Activated CD4-positive, alpha-beta memory T cell treated with anti-CD3 and anti-CD28 coated beads for 36 hours (primary cell): Measurements from ENCODE around the gene KCNG4. TPM values are rescaled to one million over a fixed set of nuclear protein-coding genes. Genes with fewer than 3 reads are reported as not detected.

Source experiments
- CTCF ChIA-PET: fragments of 350-600 bp; sonication (Branson Sonifier 250); formaldehyde crosslinking; loops from one replicate; lab custom pipeline; 2021; ENCODE audit warnings: antibody characterized with exemption, inconsistent platforms; lab: Charles Lee
- POLR2A ChIA-PET: fragments of 350-600 bp; sonication (Branson Sonifier 250); formaldehyde crosslinking; loops from one replicate; lab custom pipeline; 2021; ENCODE audit warnings: antibody characterized with exemption; lab: Charles Lee
- DNase-seq: peaks from one replicate; pipeline ENCODE4 v3.0.0-alpha.2; 2020
- H3K27ac Mint-ChIP-seq: one replicate; pipeline ENCODE4 v1.8.0; 2021; ENCODE audit warnings: mixed read lengths
- H3K27me3 Mint-ChIP-seq: one replicate; pipeline ENCODE4 v1.8.0; 2021; ENCODE audit warnings: mixed read lengths
- H3K36me3 Mint-ChIP-seq: one replicate; pipeline ENCODE4 v1.8.0; 2021; ENCODE audit warnings: mixed read lengths
- H3K4me1 Mint-ChIP-seq: one replicate; pipeline ENCODE4 v1.8.0; 2021; ENCODE audit warnings: low read depth, mixed read lengths
- H3K4me3 Mint-ChIP-seq: one replicate; pipeline ENCODE4 v1.8.0; 2021; ENCODE audit warnings: mild to moderate bottlenecking, mixed read lengths
- H3K9me3 Mint-ChIP-seq: one replicate; pipeline ENCODE4 v1.8.0; 2021; ENCODE audit warnings: mixed read lengths
- intact Hi-C: fragments of 100-400 bp; cut with micrococcal nuclease; formaldehyde crosslinking; loops from one replicate; pipeline ENCODE4 v1.15.1; 2023
- total RNA-seq, 2 experiments: library from RNA; stranded (reverse); gene quantifications; one replicate each; pipeline ENCODE4 v1.2.3, GENCODE V29; 2021

The KCNG4 gene
- total RNA-seq, 2 experiments from 2014 or later = not detected

DNA sequence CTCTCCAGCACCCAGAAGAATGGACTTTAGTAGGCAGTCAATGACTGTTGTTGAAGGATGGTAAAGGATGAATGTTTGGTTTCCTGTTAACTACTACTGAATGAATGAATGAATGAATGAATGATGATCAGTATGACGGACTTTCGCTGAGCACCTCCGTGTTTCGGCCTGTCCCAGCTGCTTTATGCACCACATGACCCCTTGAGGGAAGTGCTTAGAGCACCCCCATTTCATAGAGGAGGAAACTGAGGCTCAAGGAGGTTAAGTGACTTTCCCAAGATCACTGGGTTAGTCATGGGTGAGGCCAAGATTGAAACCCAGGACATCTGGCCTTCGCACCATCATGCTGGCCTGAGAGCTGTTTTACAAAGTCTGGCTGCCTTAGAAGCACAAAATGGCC is 6.8 kb downstream of the KCNG4 start:
- ChIA-PET CTCF (interaction anchor here (1.0 kb wide), 1 partner anchor 45 kb away, joined by 3 read pairs; no protein-coding TSS in a partner anchor), POLR2A (no interaction called here)
- Mint-ChIP-seq H3K27ac (no peak overlapping the region), H3K9me3 (no peaks in the 10 kb centered on the region), H3K27me3 (peaks cover 5% of the 10 kb centered on the region), H3K4me1 (no peaks in the 10 kb centered on the region), H3K4me3 (no peak overlapping the region), H3K36me3 (no peaks in the 10 kb centered on the region)
- intact Hi-C loops = no loop called here
- no peak for DNase-seq

DNA sequence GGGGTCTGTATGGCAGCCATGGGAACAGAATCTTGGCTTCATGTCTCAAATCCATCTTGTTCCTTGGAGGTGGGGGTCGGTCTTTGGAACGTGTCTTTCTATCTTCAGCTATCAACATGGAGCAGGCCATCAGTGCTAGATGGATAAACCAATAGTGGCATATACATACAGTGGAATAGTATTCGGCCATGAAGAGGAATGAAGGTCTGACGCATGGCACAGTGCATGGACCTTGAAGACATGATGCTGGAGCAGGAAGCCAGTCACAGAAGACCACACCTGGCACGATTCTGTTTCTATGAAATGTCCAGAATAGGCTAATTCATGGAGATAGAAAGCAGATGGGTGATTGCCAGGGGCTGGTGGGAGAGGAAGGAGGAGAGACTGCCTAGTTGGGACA is 7.8 kb downstream of the KCNG4 start:
- no peaks in the 10 kb centered on the region for H3K36me3 Mint-ChIP-seq
- H3K9me3 Mint-ChIP-seq = no peaks in the 10 kb centered on the region
- ChIA-PET POLR2A (no interaction called here), CTCF (interaction anchor here (0.7 to 1.0 kb wide), 2 partner anchors 45 to 59 kb away, joined by 3 read pairs; no protein-coding TSS in a partner anchor)
- intact Hi-C loops = no loop called here
- no peak overlapping the region for H3K4me3 Mint-ChIP-seq
- DNase-seq = no peak
- peaks cover 10% of the 10 kb centered on the region for H3K27me3 Mint-ChIP-seq
- H3K4me1 Mint-ChIP-seq = no peaks in the 10 kb centered on the region
- no peak overlapping the region for H3K27ac Mint-ChIP-seq

DNA sequence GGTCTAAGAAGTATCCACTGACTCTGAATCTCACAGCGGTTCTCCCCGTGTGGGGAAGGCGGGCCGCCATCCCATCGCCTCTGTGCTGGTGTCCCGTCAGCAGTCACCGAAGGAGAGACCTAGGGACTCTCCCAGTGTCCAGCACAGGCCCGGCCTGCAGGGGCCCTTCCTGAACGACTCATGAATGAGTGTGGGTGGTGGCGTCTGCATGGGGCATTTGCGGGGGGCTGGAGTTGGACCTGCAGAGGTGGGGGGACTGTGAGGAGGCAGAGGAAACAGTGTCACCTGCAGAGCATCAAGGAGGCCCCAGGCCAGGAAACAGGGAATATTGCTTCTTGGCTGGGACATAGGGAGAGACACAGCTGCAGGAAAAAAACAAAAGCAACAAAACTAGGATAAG is 10.3 kb downstream of the KCNG4 start:
- Mint-ChIP-seq H3K4me3 (no peak overlapping the region), H3K36me3 (no peaks in the 10 kb centered on the region), H3K27ac (no peak overlapping the region), H3K4me1 (no peaks in the 10 kb centered on the region), H3K27me3 (peaks cover 24% of the 10 kb centered on the region), H3K9me3 (no peaks in the 10 kb centered on the region)
- intact Hi-C loops = no loop called here
- POLR2A ChIA-PET = no interaction called here
- CTCF ChIA-PET = no interaction called here
- DNase-seq = no peak

DNA sequence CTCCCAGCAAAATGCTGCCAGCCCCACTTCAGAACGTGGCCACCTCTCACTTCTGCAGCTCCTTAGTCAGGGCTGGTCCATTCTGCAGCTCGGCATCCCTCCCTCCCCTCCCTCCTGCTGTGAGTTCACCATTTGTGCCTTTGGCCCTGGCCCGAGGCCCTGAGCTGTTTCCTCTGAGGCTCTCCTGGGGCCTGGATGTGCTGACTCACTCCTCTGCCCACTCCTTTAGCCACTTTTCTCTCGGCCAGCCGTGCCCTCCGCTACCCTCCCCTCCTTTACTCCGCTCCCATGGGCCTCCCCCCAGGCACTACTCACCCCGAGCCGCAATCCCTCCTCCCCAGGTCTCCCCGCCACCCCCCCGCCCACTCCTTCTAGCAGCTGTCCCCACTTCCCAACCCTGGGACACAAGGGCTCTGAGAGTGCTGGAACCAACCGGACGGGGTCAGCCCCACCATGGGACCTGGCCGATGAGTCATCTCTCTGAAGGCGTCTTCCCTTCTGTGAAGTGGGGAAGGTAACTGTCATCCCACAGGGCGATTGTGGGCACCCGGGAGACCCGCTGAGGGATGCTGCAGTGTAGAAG is 11.5 kb downstream of the KCNG4 start:
- ChIA-PET POLR2A (no interaction called here), CTCF (no interaction called here)
- Mint-ChIP-seq H3K4me1 (no peaks in the 10 kb centered on the region), H3K27ac (no peak overlapping the region), H3K9me3 (no peaks in the 10 kb centered on the region), H3K4me3 (no peak overlapping the region), H3K36me3 (no peaks in the 10 kb centered on the region), H3K27me3 (peaks cover 25% of the 10 kb centered on the region)
- DNase-seq = no peak
- intact Hi-C loops = no loop called here

DNA sequence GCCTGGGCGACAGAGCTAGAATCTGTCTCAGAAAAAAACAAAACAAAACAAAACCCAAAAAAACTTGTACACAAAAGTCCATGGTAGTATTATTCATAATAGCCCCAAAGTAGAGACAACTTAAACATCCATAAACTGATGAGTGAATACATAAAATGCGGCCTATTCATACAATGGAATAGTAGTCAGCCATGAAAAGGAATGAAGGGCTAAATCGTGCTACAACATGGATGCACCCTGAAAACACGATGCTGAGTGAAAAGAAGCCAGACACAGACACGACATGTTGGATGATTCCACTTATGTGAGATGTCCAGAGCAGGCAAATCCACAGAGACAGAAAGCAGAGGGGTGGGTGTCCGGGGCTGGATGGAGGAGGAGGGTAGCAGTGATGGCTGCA is 12.3 kb downstream of the KCNG4 start:
- H3K4me3 Mint-ChIP-seq = no peak overlapping the region
- CTCF ChIA-PET = no interaction called here
- POLR2A ChIA-PET = no interaction called here
- H3K27me3 Mint-ChIP-seq = peaks cover 25% of the 10 kb centered on the region
- no peaks in the 10 kb centered on the region for H3K4me1 Mint-ChIP-seq
- H3K36me3 Mint-ChIP-seq = no peaks in the 10 kb centered on the region
- no peak for DNase-seq
- no peaks in the 10 kb centered on the region for H3K9me3 Mint-ChIP-seq
- no peak overlapping the region for H3K27ac Mint-ChIP-seq
- intact Hi-C loops = no loop called here

DNA sequence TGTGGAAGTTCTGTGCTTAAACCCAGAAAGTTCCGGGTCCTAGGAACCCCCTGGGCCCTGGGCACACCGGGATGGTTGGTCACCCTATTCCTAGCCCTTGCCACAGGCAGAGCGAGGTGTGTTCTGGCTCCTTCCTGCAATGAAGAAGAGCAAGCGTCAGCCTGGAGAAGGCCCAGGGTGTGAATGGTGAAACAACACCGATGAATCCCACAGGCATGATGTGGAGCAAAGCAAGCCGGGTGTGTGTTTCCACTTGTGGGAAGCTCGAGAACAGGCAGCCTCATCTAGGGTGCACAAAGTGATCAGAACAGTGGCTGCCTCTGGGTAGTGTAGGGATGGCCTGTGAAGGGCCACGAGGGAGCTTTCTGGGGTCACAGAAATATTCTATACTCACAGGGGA is 13.8 kb downstream of the KCNG4 start:
- no peaks in the 10 kb centered on the region for H3K36me3 Mint-ChIP-seq
- H3K9me3 Mint-ChIP-seq = no peaks in the 10 kb centered on the region
- H3K4me1 Mint-ChIP-seq = no peaks in the 10 kb centered on the region
- H3K4me3 Mint-ChIP-seq = no peak overlapping the region
- H3K27me3 Mint-ChIP-seq = peaks cover 22% of the 10 kb centered on the region
- ChIA-PET CTCF (no interaction called here), POLR2A (no interaction called here)
- intact Hi-C loops = no loop called here
- H3K27ac Mint-ChIP-seq = no peak overlapping the region
- no peak for DNase-seq

DNA sequence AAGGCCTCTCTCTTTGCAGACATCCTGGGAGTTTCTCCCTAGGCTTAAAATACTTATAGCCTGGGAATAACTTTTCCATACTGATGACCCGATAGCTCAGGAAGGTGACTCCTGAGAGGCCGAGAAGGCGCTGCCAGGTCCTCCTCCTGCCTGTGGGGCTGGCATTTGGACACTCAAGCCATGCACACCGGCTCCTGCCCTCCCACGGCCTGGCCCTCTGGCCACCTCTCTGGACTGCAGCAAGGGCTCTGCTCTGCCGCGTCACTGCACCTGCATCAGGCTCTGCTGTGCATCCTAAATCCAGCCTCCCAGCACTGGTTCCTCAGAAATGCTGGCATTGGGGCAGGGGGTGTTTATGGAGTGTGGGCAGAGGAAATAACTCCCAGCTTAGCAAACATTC is 14.2 kb downstream of the KCNG4 start:
- H3K4me1 Mint-ChIP-seq = no peaks in the 10 kb centered on the region
- POLR2A ChIA-PET = no interaction called here

DNA sequence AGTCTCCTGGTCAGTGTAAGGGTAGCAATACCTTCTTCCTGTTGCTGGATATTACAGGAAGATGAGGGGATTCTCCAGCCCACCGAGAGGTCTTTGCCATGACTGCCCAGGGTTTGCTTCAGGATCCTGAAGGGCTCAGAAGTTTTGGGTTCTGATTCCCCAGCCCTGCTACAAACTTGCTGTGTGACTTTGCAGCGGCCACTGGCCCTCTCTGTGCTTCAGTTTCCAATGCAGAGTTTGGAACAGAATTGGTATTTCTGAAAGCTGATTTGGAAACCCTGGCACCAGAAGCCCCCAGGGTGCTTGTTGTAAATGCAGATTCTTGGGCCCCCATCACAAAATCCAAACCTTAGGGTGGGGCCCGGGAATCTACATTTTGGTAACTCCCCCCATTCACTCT is 14.7 kb downstream of the KCNG4 start:
- H3K36me3 Mint-ChIP-seq = no peaks in the 10 kb centered on the region
- DNase-seq = no peak
- ChIA-PET POLR2A (no interaction called here), CTCF (no interaction called here)
- H3K27ac Mint-ChIP-seq = no peak overlapping the region
- H3K4me1 Mint-ChIP-seq = no peaks in the 10 kb centered on the region
- intact Hi-C loops = no loop called here
- peaks cover 22% of the 10 kb centered on the region for H3K27me3 Mint-ChIP-seq
- no peak overlapping the region for H3K4me3 Mint-ChIP-seq
- no peaks in the 10 kb centered on the region for H3K9me3 Mint-ChIP-seq

More for the DNA sequence above, 14.2 kb downstream of the KCNG4 start:
- Mint-ChIP-seq H3K27me3 (peaks cover 22% of the 10 kb centered on the region), H3K9me3 (no peaks in the 10 kb centered on the region), H3K36me3 (no peaks in the 10 kb centered on the region), H3K27ac (no peak overlapping the region), H3K4me3 (no peak overlapping the region)
- DNase-seq = no peak
- CTCF ChIA-PET = no interaction called here
- intact Hi-C loops = no loop called here

DNA sequence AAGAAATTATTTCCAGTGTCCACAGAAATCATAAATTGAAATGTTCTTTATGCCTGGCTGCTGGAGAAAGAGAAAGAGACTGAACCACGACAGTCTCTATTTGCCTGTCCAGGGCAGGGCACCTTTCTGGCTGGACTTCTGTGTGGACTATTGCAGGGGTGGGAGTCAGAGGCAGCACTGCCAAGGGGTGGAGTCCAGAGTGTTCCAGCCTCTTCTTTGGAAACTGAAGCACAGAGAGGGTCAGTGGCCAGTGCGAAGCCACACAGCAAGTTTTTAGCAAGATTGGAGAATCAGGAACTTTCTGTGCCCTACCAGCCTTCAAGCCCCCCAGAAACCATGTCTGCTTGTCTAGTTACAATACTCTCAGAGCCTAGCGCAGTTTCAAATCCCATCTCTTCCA is 15.3 kb downstream of the KCNG4 start:
- Mint-ChIP-seq H3K27ac (no peak overlapping the region), H3K4me1 (no peaks in the 10 kb centered on the region), H3K36me3 (no peaks in the 10 kb centered on the region), H3K9me3 (no peaks in the 10 kb centered on the region), H3K27me3 (peaks cover 22% of the 10 kb centered on the region), H3K4me3 (no peak overlapping the region)
- intact Hi-C loops = no loop called here
- ChIA-PET POLR2A (no interaction called here), CTCF (no interaction called here)
- DNase-seq = no peak

DNA sequence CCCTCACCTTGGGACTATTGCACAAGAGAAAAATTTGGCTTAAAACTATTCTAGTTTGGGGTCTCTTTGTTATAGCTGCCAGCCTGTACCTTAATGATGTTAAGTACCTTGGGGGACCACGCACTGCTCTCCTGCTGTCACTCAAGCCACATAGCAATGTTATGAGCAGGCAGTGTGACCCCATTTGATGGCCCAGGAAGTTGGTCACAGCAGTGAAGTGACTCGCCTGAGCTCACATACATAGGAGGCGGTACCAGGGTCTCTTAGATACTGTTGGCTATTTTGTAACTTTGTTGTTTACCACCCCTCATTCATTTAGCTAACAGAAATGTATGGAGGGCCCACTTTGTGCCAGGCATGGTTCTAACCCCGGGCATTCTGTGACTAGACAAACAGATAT is 16.4 kb downstream of the KCNG4 start:
- no peaks in the 10 kb centered on the region for H3K4me1 Mint-ChIP-seq
- H3K4me3 Mint-ChIP-seq = no peak overlapping the region
- H3K9me3 Mint-ChIP-seq = no peaks in the 10 kb centered on the region
- ChIA-PET CTCF (no interaction called here), POLR2A (no interaction called here)
- no peak for DNase-seq
- peaks cover 20% of the 10 kb centered on the region for H3K27me3 Mint-ChIP-seq
- no peaks in the 10 kb centered on the region for H3K36me3 Mint-ChIP-seq
- H3K27ac Mint-ChIP-seq = no peak overlapping the region
- intact Hi-C loops = no loop called here

DNA sequence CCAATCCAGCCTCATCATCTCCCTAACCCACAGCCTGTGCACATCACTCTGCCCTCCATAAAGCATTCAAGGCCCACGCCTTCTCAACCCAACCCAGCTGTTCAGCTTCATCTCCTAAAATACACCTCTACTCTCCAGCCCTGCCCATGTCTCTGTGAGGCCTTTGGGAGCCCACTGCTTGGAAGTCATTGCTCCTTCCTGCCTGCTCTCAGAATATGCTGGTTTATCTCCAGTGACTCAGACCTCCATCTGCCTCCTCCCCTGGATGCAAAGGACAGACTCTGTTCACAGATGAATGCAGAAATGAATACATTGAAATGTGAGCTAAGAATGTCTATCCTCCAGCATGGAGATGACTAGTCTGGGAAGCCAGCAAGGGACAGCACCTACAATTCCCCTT is 19.0 kb downstream of the KCNG4 start:
- no peak overlapping the region for H3K27ac Mint-ChIP-seq
- H3K27me3 Mint-ChIP-seq = peaks cover 7% of the 10 kb centered on the region
- intact Hi-C loops = no loop called here

DNA sequence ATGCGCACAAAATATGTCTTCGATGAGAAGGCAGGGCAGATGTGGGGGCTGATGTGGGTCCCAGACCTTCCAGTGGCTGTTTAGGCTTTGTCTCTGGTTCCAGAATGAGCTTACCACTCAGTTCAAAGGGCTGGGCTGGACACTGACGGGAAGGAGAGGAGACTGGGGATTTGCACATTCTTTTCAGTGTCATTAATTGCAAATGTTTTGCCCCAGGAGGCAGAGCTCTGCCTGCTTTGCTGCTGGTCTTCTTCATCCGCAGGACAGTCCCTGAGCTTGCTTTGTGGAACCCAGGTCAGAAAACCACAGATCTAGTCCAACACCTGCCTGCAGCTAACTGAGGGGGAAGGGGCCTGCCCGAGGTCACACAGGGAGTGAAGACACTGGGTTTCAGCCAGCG is 20.9 kb downstream of the KCNG4 start:
- POLR2A ChIA-PET = no interaction called here
- no peak overlapping the region for H3K4me3 Mint-ChIP-seq
- CTCF ChIA-PET = no interaction called here
- H3K36me3 Mint-ChIP-seq = no peaks in the 10 kb centered on the region
- H3K27me3 Mint-ChIP-seq = no peaks in the 10 kb centered on the region
- H3K9me3 Mint-ChIP-seq = no peaks in the 10 kb centered on the region
- no peaks in the 10 kb centered on the region for H3K4me1 Mint-ChIP-seq
- H3K27ac Mint-ChIP-seq = no peak overlapping the region
- no peak for DNase-seq
- intact Hi-C loops = no loop called here

More for the DNA sequence above, 19.0 kb downstream of the KCNG4 start:
- ChIA-PET CTCF (no interaction called here), POLR2A (no interaction called here)
- no peaks in the 10 kb centered on the region for H3K9me3 Mint-ChIP-seq
- H3K4me3 Mint-ChIP-seq = no peak overlapping the region
- no peak for DNase-seq
- no peaks in the 10 kb centered on the region for H3K4me1 Mint-ChIP-seq
- no peaks in the 10 kb centered on the region for H3K36me3 Mint-ChIP-seq

DNA sequence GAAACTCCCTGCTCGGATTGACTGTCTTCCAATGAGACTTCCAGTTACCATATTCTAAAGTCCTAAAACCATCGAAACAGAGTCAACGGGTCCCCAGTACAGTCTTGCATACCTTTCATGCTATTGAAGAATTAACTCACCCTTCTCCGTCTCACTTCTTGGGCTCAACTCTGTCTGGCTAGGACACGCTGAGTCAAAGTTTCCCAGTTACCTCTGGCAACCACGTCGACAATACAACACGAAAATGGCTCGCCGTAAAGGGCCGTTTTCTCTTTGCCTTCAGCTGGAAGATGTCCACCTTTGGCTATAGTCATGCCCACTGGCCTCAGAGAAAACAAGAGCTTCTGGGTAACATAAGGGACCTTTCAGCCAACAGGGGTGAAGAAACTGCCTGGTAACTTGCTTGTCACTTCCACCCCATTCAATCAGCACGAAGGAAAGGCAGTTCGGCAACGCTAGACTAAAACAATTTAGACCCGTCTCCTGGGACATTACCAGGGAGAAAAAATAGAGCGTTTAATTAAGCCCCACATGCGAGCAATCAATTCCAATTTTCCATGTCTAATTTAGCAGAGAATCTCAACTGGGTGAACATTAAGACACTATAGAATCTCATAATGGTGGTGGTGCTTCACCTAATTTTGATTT is 21.5 kb downstream of the KCNG4 start:
- intact Hi-C loops = no loop called here
- H3K9me3 Mint-ChIP-seq = no peaks in the 10 kb centered on the region
- H3K36me3 Mint-ChIP-seq = no peaks in the 10 kb centered on the region
- ChIA-PET CTCF (no interaction called here), POLR2A (no interaction called here)
- H3K4me3 Mint-ChIP-seq = no peak overlapping the region
- no peak overlapping the region for H3K27ac Mint-ChIP-seq
- no peak for DNase-seq
- no peaks in the 10 kb centered on the region for H3K27me3 Mint-ChIP-seq
- no peaks in the 10 kb centered on the region for H3K4me1 Mint-ChIP-seq
